Thymus (tissue), 11 donors: ENCODE results near the gene KCNC1. TPM values are rescaled to one million over a fixed set of nuclear protein-coding genes. Genes with fewer than 3 reads are reported as not detected.

Experiments
- DNase-seq, 9 donors: peaks; one replicate each; pipeline ENCODE4 v3.0.0-alpha.2; 2013; ENCODE audit warnings: low spot score in 9 of 9, low read depth in 6 of 9, missing footprints in 1 of 9
- H3K27ac ChIP-seq, 2 donors: one replicate each; pipeline ENCODE4 v1.5.1; 2013; ENCODE audit warnings: control low read depth in 1 of 2, low read depth in 1 of 2, low read length in 1 of 2, mild to moderate bottlenecking in 1 of 2, moderate library complexity in 1 of 2
- H3K27me3 ChIP-seq, 2 donors: one replicate each; pipeline ENCODE4 v1.5.1; 2013; ENCODE audit warnings: low read length in 1 of 2; ENCODE audit not compliant: control insufficient read depth in 2 of 2, insufficient read depth in 1 of 2
- H3K36me3 ChIP-seq, 2 donors: one replicate each; pipeline ENCODE4 v1.5.1; 2013; ENCODE audit warnings: low read length in 1 of 2, mild to moderate bottlenecking in 1 of 2, moderate library complexity in 1 of 2; ENCODE audit not compliant: control insufficient read depth in 2 of 2, insufficient read depth in 2 of 2
- H3K4me1 ChIP-seq, 2 donors: one replicate each; pipeline ENCODE4 v1.5.1; 2013; ENCODE audit warnings: low read length in 2 of 2; ENCODE audit not compliant: control insufficient read depth in 2 of 2, insufficient read depth in 2 of 2
- H3K4me3 ChIP-seq, 2 donors: one replicate each; pipeline ENCODE4 v1.5.1; 2013; ENCODE audit warnings: low read length in 2 of 2, control low read depth in 1 of 2, mild to moderate bottlenecking in 1 of 2
- H3K9me3 ChIP-seq, 2 donors: one replicate each; pipeline ENCODE4 v1.5.1; 2013; ENCODE audit warnings: low read length in 1 of 2, mild to moderate bottlenecking in 1 of 2; ENCODE audit not compliant: control insufficient read depth in 2 of 2, insufficient read depth in 1 of 2
- WGBS: extraction: QIAGEN DNeasy Blood & Tissue Kit; methylation state at CpG from one replicate; pipeline ENCODE4 v1.1.7; 2013; 5-methylcytosine and 5-hydroxymethylcytosine counted together
- polyA plus RNA-seq: library from polyadenylated mRNA; stranded (reverse); fragments of 200-250 nt; gene quantifications from one replicate; pipeline ENCODE4 v1.2.3, GENCODE V29; 2013
- total RNA-seq: library from RNA; stranded (reverse); fragments of 120-200 nt; gene quantifications from one replicate; pipeline ENCODE4 v1.2.4, GENCODE V29; 2013
- donor health status: healthy.

KCNC1 gene
- total and polyA plus RNA-seq, 2 donors = under 0.01 to 0.30 TPM

DNA sequence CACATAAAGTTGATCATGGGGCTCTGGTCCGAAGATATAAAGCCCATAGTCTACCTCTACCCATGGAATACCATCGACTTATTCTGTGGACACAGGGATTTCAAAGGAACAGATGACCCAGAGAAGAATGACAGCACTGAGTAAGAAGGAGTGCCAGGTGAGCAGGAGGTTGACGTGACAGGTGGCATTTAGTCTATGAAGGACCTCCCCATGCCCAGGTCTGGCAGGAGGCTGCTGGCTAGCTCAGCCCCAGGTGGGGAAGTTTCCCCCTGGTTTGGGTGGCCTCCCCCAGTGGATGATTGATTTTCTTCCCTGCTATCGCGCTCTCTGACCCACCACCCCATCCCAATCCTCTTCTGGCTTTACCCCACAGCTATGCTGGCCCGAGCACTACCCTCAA lies 39.1 kb downstream of the KCNC1 start:
- Histone ChIP-seq H3K9me3 (no peaks in the 10 kb centered on the region), H3K27me3 (no peaks in the 10 kb centered on the region), H3K27ac (no peak overlapping the region), H3K4me1 (no peaks in the 10 kb centered on the region), H3K36me3 (no peaks in the 10 kb centered on the region), H3K4me3 (no peak overlapping the region)
- DNase-seq = no peak
- whole genome bisulfite sequencing = 97% methylated on average over 6 of the region's 6 CpGs

DNA sequence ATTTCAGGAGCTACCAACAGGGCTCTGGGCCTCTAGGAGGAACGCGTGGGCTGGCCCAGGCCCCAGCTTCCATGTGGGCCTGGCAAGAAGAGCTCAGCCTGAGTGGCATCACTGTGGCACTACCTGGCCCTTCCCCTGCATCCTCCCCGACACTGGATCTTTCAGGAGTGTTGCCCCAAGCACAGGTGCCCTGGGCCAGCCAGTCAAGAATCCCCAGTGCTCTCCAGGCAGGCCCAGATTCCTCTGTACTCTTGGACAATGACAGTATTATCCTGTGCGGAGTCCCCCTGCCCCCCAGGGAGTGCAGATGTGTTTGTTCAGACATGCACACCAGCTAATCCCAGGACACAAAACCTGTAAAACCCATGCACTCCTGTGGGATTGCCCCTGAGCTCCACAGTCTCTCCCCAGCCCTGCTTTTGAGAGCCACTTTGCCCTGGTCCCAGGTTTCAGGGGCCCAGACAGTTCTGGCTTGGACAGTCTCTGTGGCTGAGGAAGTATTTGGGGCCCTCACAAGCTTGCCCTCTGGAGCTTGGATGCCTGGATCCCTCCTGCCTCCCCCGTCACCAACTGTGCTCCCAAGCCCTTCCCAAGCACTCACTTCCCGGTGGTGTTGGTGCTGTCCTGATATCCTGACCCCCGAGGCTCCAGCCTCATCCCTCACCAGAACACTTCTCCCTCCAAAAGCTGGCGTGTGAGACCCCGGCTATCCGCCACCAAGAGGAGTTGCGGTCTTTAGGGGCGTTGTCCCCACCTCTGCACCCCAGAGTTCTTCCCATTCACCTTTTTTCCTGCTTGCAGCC lies 39.9 kb downstream of the KCNC1 start:
- no peak overlapping the region for H3K27ac ChIP-seq
- no peak for DNase-seq
- no peaks in the 10 kb centered on the region for H3K27me3 ChIP-seq
- H3K36me3 ChIP-seq = no peaks in the 10 kb centered on the region
- 90% methylated on average over 12 of the region's 12 CpGs for WGBS
- no peak overlapping the region for H3K4me3 ChIP-seq
- no peaks in the 10 kb centered on the region for H3K9me3 ChIP-seq
- H3K4me1 ChIP-seq = no peaks in the 10 kb centered on the region

DNA sequence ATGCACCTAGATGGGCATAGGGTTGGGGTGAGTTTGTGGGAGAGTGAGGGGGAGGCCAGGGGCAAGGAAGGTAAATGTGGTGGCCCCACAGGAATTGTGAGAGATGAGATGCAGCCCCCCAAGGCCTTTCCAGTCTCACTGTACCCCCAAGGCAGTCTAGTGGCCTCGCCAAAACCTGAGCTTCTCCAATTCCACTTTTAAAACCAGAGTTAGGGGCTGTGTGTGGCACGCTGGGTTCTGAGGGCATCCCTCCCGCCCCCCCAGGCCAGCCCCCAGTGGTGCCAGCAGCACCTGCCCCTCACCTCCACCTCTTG lies 40.4 kb downstream of the KCNC1 start:
- Histone ChIP-seq H3K9me3 (no peaks in the 10 kb centered on the region), H3K27me3 (no peaks in the 10 kb centered on the region), H3K36me3 (no peaks in the 10 kb centered on the region), H3K4me3 (no peak overlapping the region), H3K27ac (no peak overlapping the region), H3K4me1 (no peaks in the 10 kb centered on the region)
- no peak for DNase-seq
- whole genome bisulfite sequencing = 98% methylated on average over 3 of the region's 3 CpGs

DNA sequence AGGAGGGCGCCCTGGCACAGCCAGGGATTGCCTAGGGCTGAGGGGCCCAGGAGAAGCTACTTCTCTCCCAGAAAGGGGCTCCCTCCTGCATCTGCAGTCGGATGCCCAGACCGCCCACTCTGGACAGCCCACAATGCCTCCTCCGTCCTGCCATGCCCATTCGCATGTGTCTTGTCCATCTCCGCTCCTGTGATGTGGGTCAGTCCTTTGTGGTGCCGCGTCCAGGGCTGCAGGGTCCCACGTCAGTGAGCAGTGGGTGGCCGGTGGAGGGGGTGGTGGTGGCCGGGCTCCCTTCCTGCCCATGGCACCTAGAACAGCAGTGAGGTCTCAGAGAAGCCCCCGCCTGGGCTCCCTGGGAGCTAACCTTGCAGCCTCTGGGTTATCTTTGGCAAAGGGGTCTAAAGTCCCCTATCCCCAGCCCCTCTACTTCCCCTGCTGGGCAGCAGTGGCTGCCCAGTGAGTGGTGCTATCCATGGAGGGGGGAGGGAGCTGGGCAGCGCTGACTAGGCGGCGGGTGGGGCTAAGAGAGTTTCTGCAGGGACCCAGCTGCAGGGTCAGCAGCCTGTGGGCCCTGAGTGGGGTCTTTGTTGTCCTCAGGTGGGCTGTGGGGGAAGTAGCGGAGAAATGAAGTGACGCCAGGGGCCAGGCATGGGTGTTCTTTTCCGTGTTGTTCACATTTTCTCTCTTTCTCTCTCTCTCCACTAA lies 41.1 kb downstream of the KCNC1 start:
- Histone ChIP-seq H3K9me3 (no peaks in the 10 kb centered on the region), H3K27me3 (no peaks in the 10 kb centered on the region), H3K4me1 (no peaks in the 10 kb centered on the region), H3K27ac (no peak overlapping the region), H3K36me3 (no peaks in the 10 kb centered on the region), H3K4me3 (no peak overlapping the region)
- no peak for DNase-seq
- WGBS = 93% methylated on average over 18 of the region's 18 CpGs

DNA sequence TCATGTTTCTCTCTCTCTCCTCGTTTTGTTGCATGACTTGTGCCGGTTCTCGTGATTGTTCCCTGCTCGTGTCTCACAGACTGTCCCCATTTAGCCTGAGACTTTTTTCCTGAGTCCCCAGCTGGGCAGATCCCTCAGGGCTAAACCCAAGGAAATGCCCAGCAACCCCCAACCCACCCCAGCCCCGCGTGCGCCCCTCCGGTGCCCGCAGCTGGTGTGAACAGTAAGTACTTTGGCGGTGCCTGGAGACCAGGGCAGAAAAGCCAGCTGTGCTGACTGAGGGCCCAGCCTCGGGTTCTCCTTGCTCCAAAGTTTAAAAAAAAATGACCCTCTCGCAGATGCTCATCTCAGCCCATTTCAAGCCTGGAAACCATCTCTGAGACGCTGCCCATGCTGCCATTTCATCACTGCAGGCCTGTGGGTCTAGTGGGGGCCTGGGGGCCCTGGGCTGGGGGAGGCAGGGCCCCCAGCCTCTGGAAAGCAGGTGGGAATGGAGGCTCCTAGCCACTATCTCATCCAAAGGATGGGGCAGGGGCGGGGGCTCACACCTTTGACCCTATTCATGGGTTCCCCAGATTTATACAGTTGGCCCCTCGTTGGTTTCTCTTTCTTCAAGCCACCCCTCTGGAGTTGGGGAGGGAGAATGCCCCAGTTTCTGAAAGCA lies 41.8 kb downstream of the KCNC1 start:
- DNase-seq = no peak
- no peaks in the 10 kb centered on the region for H3K27me3 ChIP-seq
- H3K4me3 ChIP-seq = no peak overlapping the region
- no peaks in the 10 kb centered on the region for H3K4me1 ChIP-seq
- no peaks in the 10 kb centered on the region for H3K36me3 ChIP-seq
- H3K27ac ChIP-seq = no peak overlapping the region
- no peaks in the 10 kb centered on the region for H3K9me3 ChIP-seq
- 89% methylated on average over 15 of the region's 15 CpGs for WGBS

DNA sequence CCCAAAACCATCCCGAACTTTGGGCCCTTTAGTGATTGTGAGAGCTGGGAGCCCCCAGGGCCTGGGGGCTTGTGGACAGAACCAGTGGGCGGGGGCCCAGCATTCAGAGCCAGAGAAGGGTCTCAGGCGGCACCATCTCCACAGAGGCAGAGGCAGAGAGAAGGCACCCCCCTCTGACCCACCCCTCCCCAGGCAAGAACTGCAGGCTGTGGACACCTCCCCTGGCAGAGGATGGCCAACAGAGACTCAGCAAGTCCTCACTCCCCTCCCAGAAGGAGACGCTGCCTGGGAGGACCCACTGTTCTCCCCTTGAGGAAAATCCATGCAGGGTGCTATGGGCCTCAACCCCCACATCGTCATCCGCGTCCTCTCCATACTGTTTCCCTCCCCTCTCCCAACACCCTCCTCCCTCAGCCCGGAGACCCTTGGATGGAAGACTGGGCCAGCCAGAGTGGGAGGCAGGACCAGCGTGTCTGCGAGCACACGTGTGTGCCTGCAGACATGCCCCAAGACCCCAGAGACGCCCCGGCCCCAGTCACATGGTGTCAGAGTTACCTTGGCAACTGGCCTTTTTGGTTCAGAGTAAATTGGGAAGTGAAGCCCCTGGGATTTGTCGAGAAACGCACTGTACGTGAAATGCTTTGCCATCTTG lies 42.6 kb downstream of the KCNC1 start:
- WGBS = 92% methylated on average over 16 of the region's 16 CpGs
- Histone ChIP-seq H3K4me1 (no peaks in the 10 kb centered on the region), H3K9me3 (no peaks in the 10 kb centered on the region), H3K27me3 (no peaks in the 10 kb centered on the region), H3K27ac (no peak overlapping the region), H3K36me3 (no peaks in the 10 kb centered on the region), H3K4me3 (no peak overlapping the region)
- no peak for DNase-seq

DNA sequence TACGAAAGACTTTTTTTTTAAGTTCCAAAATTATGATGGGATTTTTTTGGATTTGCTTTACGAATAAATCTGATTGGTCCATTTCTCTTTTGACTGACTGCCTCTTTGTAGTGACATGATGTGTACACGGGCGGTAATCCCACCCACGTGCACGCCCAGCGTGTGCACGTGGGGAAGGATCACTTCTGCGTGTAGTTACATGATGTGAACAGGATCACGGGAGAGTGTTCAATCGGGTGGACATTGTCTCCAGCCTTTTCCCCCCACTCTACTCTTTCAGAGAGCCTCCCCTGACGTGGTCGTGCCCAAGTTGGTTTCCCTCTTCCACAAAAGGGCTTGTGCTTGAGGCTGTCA lies 43.1 kb downstream of the KCNC1 start:
- 93% methylated on average over 13 of the region's 13 CpGs for WGBS

DNA sequence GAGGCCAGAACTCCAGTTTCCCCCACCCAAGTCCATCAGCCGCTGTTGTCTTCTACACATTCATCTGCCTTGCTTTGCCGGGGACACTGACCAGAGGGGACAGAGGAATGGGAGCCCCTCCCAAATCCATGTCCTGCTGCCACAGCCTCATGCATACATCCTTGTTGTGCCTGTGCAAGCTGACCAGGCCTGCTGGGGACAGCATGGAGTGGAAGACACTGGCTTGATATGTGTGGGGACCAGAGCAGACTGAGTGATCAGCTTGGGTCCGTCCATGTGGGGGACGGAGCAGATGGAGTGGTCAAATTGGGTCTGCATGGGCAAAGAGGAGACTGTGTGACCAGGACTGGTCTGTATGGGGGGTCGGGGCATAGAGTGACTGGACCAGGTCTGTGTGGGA lies 43.8 kb downstream of the KCNC1 start:
- no peak overlapping the region for H3K4me3 ChIP-seq
- no peak overlapping the region for H3K27ac ChIP-seq
- H3K36me3 ChIP-seq = no peaks in the 10 kb centered on the region
- WGBS = 93% methylated on average over 5 of the region's 5 CpGs
- no peak for DNase-seq
- no peaks in the 10 kb centered on the region for H3K4me1 ChIP-seq
- H3K27me3 ChIP-seq = no peaks in the 10 kb centered on the region
- H3K9me3 ChIP-seq = no peaks in the 10 kb centered on the region

More for the DNA sequence above, 43.1 kb downstream of the KCNC1 start:
- H3K4me3 ChIP-seq = no peak overlapping the region
- DNase-seq = no peak
- no peak overlapping the region for H3K27ac ChIP-seq
- no peaks in the 10 kb centered on the region for H3K36me3 ChIP-seq
- no peaks in the 10 kb centered on the region for H3K4me1 ChIP-seq
- H3K9me3 ChIP-seq = no peaks in the 10 kb centered on the region
- H3K27me3 ChIP-seq = no peaks in the 10 kb centered on the region
